Activated CD4-positive, alpha-beta T cell treated with anti-CD3 and anti-CD28 coated beads, Interleukin-2, amount 50 U/mL, for 4 hours (primary cell): ENCODE results near the gene AQP1.

Source experiments
- DNase-seq, 2 experiments: peaks; one replicate each; pipeline ENCODE4 v3.0.0-alpha.2; 2020

AQP1 gene

GRCh38 chr7:30923009-30923773 is 11.5 kb downstream of the AQP1 start:
- DNase-seq = no peak

- DNase-seq = no peak
Measured at GRCh38 chr7:30923774-30924413, 12.2 kb downstream of the AQP1 start.

- DNase-seq = no peak
Measured at GRCh38 chr7:30924624-30925023, 13.0 kb downstream of the AQP1 start.

GRCh38 chr7:30925117-30925516 is 13.5 kb downstream of the AQP1 start:
- no peak for DNase-seq

- no peak for DNase-seq
Measured at GRCh38 chr7:30925913-30926312, 14.3 kb downstream of the AQP1 start.

- no peak for DNase-seq
Measured at GRCh38 chr7:30926313-30926712, 14.7 kb downstream of the AQP1 start.

GRCh38 chr7:30927040-30927439 is 15.4 kb downstream of the AQP1 start:
- no peak for DNase-seq

GRCh38 chr7:30927559-30927958 is 15.9 kb downstream of the AQP1 start:
- DNase-seq = no peak

- no peak for DNase-seq
Measured at GRCh38 chr7:30928254-30928872, 16.7 kb downstream of the AQP1 start.

GRCh38 chr7:30929686-30930085 is 18.0 kb downstream of the AQP1 start:
- DNase-seq = no peak

- DNase-seq = no peak
Measured at GRCh38 chr7:30930621-30931020, 19.0 kb downstream of the AQP1 start.

- no peak for DNase-seq
Measured at GRCh38 chr7:30931161-30931928, 19.7 kb downstream of the AQP1 start.

- DNase-seq = no peak
Measured at GRCh38 chr7:30931929-30932540, 20.4 kb downstream of the AQP1 start.

GRCh38 chr7:30932562-30932961 is 20.9 kb downstream of the AQP1 start:
- no peak for DNase-seq

GRCh38 chr7:30933124-30933974 is 21.7 kb downstream of the AQP1 start:
- DNase-seq = no peak

- DNase-seq = no peak
Measured at GRCh38 chr7:30934225-30934624, 22.6 kb downstream of the AQP1 start.

- no peak for DNase-seq
Measured at GRCh38 chr7:30934732-30935568, 23.3 kb downstream of the AQP1 start.

GRCh38 chr7:30935569-30935877 is 23.9 kb downstream of the AQP1 start:
- no peak for DNase-seq

GRCh38 chr7:30936650-30937245 is 25.1 kb downstream of the AQP1 start:
- no peak for DNase-seq

GRCh38 chr7:30937416-30937815 is 25.8 kb downstream of the AQP1 start:
- DNase-seq = no peak
